SH-SY5Y (cell line): ENCODE measurements around the gene DSCAM.

Source experiments
- GATA2 ChIP-seq: IDR thresholded peaks from 2 replicates; pipeline ENCODE4 v1.6.1; 2011; ENCODE audit warnings: mild to moderate bottlenecking, low read depth, low read length
- GATA3 ChIP-seq: IDR thresholded peaks from 2 replicates; pipeline ENCODE4 v1.6.1; 2011; ENCODE audit warnings: low read depth, mild to moderate bottlenecking, low read length, moderate library complexity

The DSCAM gene

GRCh38 chr21:40686526-40686925 lies 160.4 kb downstream of the DSCAM start:
- TF ChIP-seq GATA3, result no peak
- no peak for TF ChIP-seq GATA2

DNA sequence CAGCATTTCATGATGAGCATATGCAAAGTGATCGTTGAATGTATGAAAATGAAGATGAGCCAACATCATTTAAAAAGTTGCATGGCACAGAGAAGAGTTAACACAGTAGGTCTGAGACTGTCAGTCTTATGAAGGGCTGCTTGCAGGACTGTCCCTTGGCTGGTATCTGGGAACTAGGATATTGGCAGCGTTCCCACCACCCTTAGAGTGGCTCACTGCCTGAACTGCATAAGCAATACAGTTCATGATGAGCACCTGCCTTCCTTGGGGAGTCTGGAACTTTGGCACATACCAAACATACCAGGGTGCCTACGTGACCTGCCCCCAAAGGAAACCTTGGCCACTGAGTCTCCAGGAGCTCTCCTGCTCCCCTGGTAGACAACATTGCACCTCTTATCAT lies 161.8 kb downstream of the DSCAM start:
- TF ChIP-seq GATA2, result no peak
- TF ChIP-seq GATA3, result no peak

GRCh38 chr21:40684726-40685125 lies 162.2 kb downstream of the DSCAM start:
- TF ChIP-seq GATA2, result no peak
- TF ChIP-seq GATA3, result no peak

GRCh38 chr21:40683349-40683748 lies 163.6 kb downstream of the DSCAM start:
- TF ChIP-seq GATA2 (no peak), GATA3 (no peak)

DNA sequence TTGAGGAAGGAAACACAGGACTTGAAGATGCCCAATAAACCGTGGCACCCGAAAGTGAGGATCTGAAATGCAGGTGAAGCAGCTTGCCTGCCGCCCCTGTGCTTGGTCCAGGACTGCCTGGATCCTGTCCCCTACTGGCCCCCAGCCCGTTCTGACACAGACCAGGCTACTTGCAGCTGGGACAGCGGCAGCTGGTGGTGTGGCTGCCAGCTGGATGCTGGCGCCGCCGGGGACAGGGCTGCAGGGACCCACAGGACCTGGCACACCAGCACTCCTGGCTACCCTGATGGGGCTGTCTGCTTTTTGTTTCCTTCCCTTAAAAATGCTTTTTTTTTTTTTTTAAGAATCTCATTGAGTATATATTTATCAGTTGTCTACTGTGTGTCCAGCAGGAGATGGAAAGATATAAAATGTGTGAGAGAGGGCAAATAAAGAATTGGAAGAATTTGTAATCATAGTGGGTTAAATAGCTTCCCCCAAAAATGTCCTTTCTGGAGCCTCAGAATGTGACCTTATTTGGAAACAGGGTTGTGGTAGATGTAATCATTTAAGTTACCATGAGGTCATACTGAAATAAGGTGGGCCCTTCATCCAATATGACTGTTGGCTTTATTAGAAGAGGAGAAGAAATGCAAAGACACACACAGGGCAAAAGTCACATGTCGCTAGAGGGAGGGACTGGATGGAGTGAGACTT lies 165.6 kb downstream of the DSCAM start:
- TF ChIP-seq GATA3 (peak; percentile 51; the same call in 1 of the 2 replicates), GATA2 (peak; percentile 73)

DNA sequence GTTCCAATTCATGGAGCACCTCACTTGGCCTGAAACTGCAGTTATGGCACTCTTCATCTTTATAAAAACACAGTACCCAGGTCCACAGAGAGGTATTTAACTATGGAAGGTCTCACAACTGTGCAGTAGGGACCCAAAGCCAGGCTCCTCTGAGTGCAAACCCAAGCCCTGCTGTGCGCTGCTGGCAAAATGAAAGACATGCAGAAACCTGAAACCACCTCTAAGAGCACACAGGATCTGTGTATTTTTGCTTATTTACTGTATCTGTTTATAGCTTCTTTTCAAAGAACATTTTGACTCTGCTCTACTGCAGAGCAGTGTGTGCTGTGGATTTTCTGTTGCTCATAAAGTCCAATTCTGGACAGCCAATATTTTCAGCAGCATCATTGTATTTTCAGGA lies 166.6 kb downstream of the DSCAM start:
- TF ChIP-seq GATA3 (no peak), GATA2 (no peak)

- TF ChIP-seq GATA2 (no peak), GATA3 (no peak)
These were observed 168.2 kb downstream of the DSCAM start for GRCh38 chr21:40678681-40679284.

DNA sequence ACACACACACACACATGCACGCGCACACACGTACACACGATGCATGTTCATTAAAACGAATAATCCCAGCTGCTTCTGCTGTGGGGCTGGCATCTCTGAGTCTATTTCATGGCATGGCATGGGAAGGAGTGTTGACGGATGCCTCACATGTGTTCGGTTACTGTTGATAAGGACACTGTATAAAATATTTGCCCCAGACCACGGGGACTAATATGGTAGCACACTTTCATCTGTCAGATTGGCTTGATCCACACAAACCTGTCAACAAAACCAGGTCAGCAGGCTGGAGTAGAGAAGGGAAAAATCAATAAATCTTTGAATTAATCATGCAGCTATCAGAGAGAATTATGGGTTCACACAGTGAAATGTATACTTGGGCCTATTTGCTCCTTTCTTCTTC lies 171.9 kb downstream of the DSCAM start:
- TF ChIP-seq GATA3 (no peak), GATA2 (no peak)

GRCh38 chr21:40672602-40673001 lies 174.4 kb downstream of the DSCAM start:
- TF ChIP-seq GATA3, result no peak
- no peak for TF ChIP-seq GATA2

GRCh38 chr21:40671716-40672115 lies 175.2 kb downstream of the DSCAM start:
- no peak for TF ChIP-seq GATA2
- no peak for TF ChIP-seq GATA3

DNA sequence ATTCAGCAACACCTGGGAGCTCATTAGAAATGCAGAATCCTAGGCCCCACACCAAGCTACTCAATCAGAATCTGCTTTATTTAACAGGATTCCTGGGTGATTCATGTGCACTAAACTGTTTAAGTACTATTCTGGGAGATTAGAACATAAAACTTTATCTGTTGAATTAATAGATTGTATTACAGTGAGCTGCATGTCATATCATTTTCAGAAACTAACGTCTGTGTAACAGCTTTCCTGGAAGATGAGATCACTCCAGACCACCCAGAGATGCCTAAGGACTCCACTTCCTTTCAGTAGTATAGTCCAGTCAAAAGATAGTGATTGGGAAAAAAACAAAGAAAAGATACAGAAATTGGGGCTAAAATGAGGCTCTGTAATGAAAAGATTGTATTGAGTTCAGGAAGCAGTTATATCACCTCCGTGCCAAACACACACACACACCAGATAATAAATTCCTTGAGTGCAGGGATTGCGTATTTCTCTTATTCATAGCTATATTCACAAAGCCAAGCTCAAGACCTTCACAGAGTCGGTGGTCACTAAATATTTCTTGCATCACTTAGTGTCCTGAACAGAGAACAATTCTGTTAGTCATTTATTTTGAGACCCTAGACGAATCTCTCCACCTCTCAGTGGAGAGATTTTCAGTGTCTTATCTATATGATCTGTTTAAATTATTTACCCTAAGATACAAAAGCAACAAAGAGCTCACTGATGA lies 178.2 kb downstream of the DSCAM start:
- no peak for TF ChIP-seq GATA3
- TF ChIP-seq GATA2, result no peak

- TF ChIP-seq GATA3, result no peak
- TF ChIP-seq GATA2, result no peak
These were observed 179.0 kb downstream of the DSCAM start for GRCh38 chr21:40667967-40668366.

GRCh38 chr21:40662889-40663288 lies 184.1 kb downstream of the DSCAM start:
- TF ChIP-seq GATA3 (no peak), GATA2 (no peak)

DNA sequence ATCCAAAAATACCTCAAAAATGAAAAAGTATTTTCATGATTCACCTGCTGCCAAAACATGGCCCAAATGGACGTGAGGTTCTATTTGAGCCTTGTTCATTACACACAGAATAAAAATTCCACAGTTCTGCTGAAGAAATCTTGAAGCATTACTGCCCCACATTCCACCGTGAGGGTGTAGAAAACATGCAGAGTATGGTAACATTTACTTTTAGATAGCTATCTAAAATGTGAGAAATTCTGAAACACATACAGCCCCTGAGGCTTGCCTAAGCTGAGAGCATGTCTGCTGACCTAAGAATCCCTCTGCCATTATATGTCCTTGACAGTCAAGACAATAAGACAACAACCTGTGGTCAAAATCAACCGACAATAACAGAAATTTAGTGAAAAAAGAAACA lies 186.5 kb downstream of the DSCAM start:
- TF ChIP-seq GATA2 (peak; percentile 30; the same call in 1 of the 2 replicates), GATA3 (no peak)

DNA sequence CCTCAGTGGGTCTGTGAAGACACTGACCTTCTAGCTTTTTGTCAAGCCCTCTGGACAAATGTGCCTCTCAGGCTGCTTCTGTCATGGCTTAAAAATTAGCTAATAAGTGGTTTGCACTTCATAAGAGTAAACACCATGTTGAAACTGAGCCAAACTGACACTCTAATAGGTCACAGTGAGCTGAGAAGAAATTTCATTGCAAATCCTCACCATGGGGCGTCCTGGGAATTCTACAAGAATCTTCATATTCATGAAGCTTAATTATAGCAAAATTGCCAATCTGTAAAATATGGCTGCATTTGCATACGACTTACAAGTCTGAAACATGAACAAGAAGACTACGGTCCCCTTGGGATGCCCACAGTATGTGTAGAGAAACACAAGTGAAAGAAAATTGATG lies 188.6 kb downstream of the DSCAM start:
- no peak for TF ChIP-seq GATA2
- TF ChIP-seq GATA3, result no peak
